GM23338 (cell line): Measurements from ENCODE around the gene AGBL4. TPM values are rescaled to one million over a fixed set of nuclear protein-coding genes. Genes with fewer than 3 reads are reported as not detected.

ENCODE experiments used
- ATAC-seq: fragments of 200-7000 bp; cut with Tn5 transposase; 3 replicates; pipeline ENCODE4 v1.9.1; 2020
- DNase-seq: peaks from one replicate; pipeline ENCODE4 v3.0.0-alpha.2; 2015; ENCODE audit warnings: low spot score
- H2AFZ ChIP-seq: fragments of 200-600 bp; sonication (generic); 2 replicates; pipeline ENCODE4 v1.8.0; 2016; ENCODE audit warnings: antibody characterized with exemption, mild to moderate bottlenecking, moderate library complexity
- H3F3A ChIP-seq: fragments of 200-600 bp; sonication (generic); replicated peaks from 2 replicates; pipeline ENCODE4 v1.8.0; 2017; ENCODE audit warnings: antibody characterized with exemption, mixed run types, low read depth
- H3K27ac ChIP-seq: fragments of 200-600 bp; sonication (generic); 2 replicates; pipeline ENCODE4 v1.6.1; 2016; ENCODE audit warnings: low read depth
- H3K27me3 ChIP-seq: fragments of 200-600 bp; sonication (generic); 2 replicates; pipeline ENCODE4 v1.8.0; 2016; ENCODE audit warnings: mild to moderate bottlenecking, mixed run types, moderate library complexity; ENCODE audit not compliant: insufficient read depth
- H3K36me3 ChIP-seq: fragments of 200-600 bp; sonication (generic); 2 replicates; pipeline ENCODE4 v1.8.0; 2016; ENCODE audit warnings: mild to moderate bottlenecking; ENCODE audit not compliant: insufficient read depth
- H3K4me1 ChIP-seq: fragments of 200-600 bp; sonication (generic); 2 replicates; pipeline ENCODE4 v1.8.0; 2016; ENCODE audit warnings: mild to moderate bottlenecking, moderate library complexity; ENCODE audit not compliant: insufficient read depth
- H3K4me2 ChIP-seq: fragments of 200-600 bp; sonication (generic); 2 replicates; pipeline ENCODE4 v1.7.1; 2017; ENCODE audit warnings: mixed run types
- H3K4me3 ChIP-seq: fragments of 200-600 bp; sonication (generic); 2 replicates; pipeline ENCODE4 v1.6.1; 2016; ENCODE audit warnings: mixed run types
- H3K79me2 ChIP-seq: fragments of 200-600 bp; sonication (generic); replicated peaks from 2 replicates; pipeline ENCODE4 v1.8.0; 2017; ENCODE audit warnings: mild to moderate bottlenecking; ENCODE audit not compliant: insufficient read depth
- H3K9me2 ChIP-seq: fragments of 200-600 bp; sonication (generic); 2 replicates; pipeline ENCODE4 v1.8.0; 2017; ENCODE audit not compliant: insufficient read depth
- H4K20me1 ChIP-seq: fragments of 200-600 bp; sonication (generic); replicated peaks from 2 replicates; pipeline ENCODE4 v1.8.0; 2017; ENCODE audit warnings: mild to moderate bottlenecking; ENCODE audit not compliant: insufficient read depth
- H3K27ac Mint-ChIP-seq: 2 replicates; pipeline ENCODE4 v1.8.0; 2020; ENCODE audit warnings: inconsistent platforms, mild to moderate bottlenecking, moderate library complexity, mixed read lengths
- H3K27me3 Mint-ChIP-seq: 3 replicates; pipeline ENCODE4 v1.8.0; 2022; ENCODE audit warnings: low read depth, mild to moderate bottlenecking, moderate library complexity, mixed read lengths, inconsistent platforms; ENCODE audit not compliant: insufficient read depth, poor library complexity
- H3K36me3 Mint-ChIP-seq: 3 replicates; pipeline ENCODE4 v1.8.0; 2021; ENCODE audit warnings: low read depth, mild to moderate bottlenecking, inconsistent platforms, moderate library complexity, mixed read lengths
- H3K4me1 Mint-ChIP-seq: 3 replicates; pipeline ENCODE4 v1.8.0; 2020; ENCODE audit warnings: mild to moderate bottlenecking, inconsistent platforms, mixed read lengths
- H3K4me3 Mint-ChIP-seq: 3 replicates; pipeline ENCODE4 v1.8.0; 2021; ENCODE audit warnings: moderate library complexity, mild to moderate bottlenecking, inconsistent platforms, mixed read lengths
- H3K9me3 Mint-ChIP-seq: 3 replicates; pipeline ENCODE4 v1.8.0; 2020; ENCODE audit warnings: moderate library complexity, mild to moderate bottlenecking, inconsistent platforms, mixed read lengths
- CREB1 ChIP-seq: fragments of 250-450 bp; sonication (Bioruptor Pico); IDR thresholded peaks from 2 replicates; pipeline ENCODE4 v1.5.0; 2020; ENCODE audit warnings: low read depth, mild to moderate bottlenecking, moderate library complexity
- ETS1 ChIP-seq: IDR thresholded peaks from 2 replicates; pipeline ENCODE4 v1.6.1; 2016; ENCODE audit warnings: antibody characterized with exemption
- EZH2 ChIP-seq: fragments of 200-600 bp; sonication (generic); IDR thresholded peaks from one replicate; pipeline ENCODE4 v1.8.0; 2017; ENCODE audit warnings: antibody characterized with exemption, mild to moderate bottlenecking, low read depth; ENCODE audit not compliant: unreplicated experiment
- EZH2phosphoT487 ChIP-seq: fragments of 200-600 bp; sonication (generic); IDR thresholded peaks from one replicate; pipeline ENCODE4 v1.8.1; 2018; ENCODE audit warnings: antibody characterized with exemption; ENCODE audit not compliant: unreplicated experiment
- JUNB ChIP-seq: IDR thresholded peaks from one replicate; pipeline ENCODE4 v1.6.1; 2016; ENCODE audit warnings: antibody characterized with exemption; ENCODE audit not compliant: unreplicated experiment
- NANOG ChIP-seq: IDR thresholded peaks from 2 replicates; pipeline ENCODE4 v1.6.1; 2016; ENCODE audit warnings: antibody characterized with exemption, borderline replicate concordance
- POLR2AphosphoS5 ChIP-seq: IDR thresholded peaks from 2 replicates; pipeline ENCODE4 v1.6.1; 2016; ENCODE audit warnings: antibody characterized with exemption, low read depth
- REST ChIP-seq: IDR thresholded peaks from one replicate; pipeline ENCODE4 v1.6.1; 2018; ENCODE audit warnings: antibody characterized with exemption; ENCODE audit not compliant: unreplicated experiment
- STAT1 ChIP-seq: IDR thresholded peaks from one replicate; pipeline ENCODE4 v1.6.1; 2016; ENCODE audit warnings: antibody characterized with exemption; ENCODE audit not compliant: unreplicated experiment
- ZNF114 ChIP-seq: fragments of 250-450 bp; sonication (Bioruptor Pico); IDR thresholded peaks from 2 replicates; pipeline ENCODE4 v1.5.0; 2020; ENCODE audit warnings: mild to moderate bottlenecking, moderate library complexity
- ZNF331 ChIP-seq: fragments of 250-450 bp; sonication (Bioruptor Pico); IDR thresholded peaks from 2 replicates; pipeline ENCODE4 v1.5.0; 2020; ENCODE audit warnings: low read depth, mild to moderate bottlenecking, moderate library complexity
- polyA plus RNA-seq: library from polyadenylated mRNA; unstranded; fragments of >200 nt; fragmentation: Nextera tagmentation; extraction: Ambion mirVana; gene quantifications from 2 replicates; pipeline ENCODE4 v1.2.1, GENCODE V29; 2016
- total RNA-seq: library from RNA; depleted of rRNA; stranded (reverse); fragments of >200 nt; shearing (Covaris generic); gene quantifications from 2 replicates; pipeline ENCODE4 v1.2.3, GENCODE V29; 2014
- TF ChIP-seq, protein P1 (sequence below): fragments of 250-450 bp; sonication (Bioruptor Pico); IDR thresholded peaks from 2 replicates; pipeline ENCODE4 v1.5.0; 2020; ENCODE audit warnings: mild to moderate bottlenecking, moderate library complexity
- TF ChIP-seq, protein P2 (sequence below), 2 experiments: fragments of 200-600 bp in 1 of 2; sonication (generic) in 1 of 2; conservative IDR thresholded peaks; 2 replicates each; pipeline versions ENCODE4 v1.5.1 to v1.6.1; 2016 to 2017; ENCODE audit warnings: antibody characterized with exemption in 2 of 2, low read depth in 2 of 2, mild to moderate bottlenecking in 2 of 2, moderate library complexity in 1 of 2

Gene AGBL4
- total and polyA plus RNA-seq, 2 experiments from 2014 or later, result 0.91 to 1.5 TPM

DNA sequence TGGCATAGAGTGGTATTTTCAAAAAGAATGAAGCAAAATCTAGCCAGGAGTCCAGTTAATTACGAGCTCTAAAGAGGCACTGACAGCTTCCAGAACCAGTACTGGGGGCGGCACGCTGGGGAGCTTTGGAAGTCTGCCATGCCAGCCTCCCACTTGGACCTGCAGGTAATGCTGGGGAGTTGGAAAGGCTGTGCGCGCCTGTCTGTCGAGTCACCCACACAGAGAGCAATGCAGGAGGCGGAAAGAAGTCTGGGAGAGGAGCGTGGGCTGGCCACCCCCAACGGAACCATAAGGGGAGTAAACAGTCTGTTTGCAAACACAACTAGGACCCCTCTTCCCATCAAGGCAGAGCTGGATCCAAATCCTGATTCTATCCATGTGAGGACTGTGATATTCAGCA, 1331.5 kb downstream of the AGBL4 start:
- Mint-ChIP-seq H3K4me1 (peaks cover 8% of the 10 kb centered on the region), H3K27ac (no peak overlapping the region), H3K36me3 (no peaks in the 10 kb centered on the region), H3K27me3 (no peaks in the 10 kb centered on the region), H3K9me3 (no peaks in the 10 kb centered on the region; the same call in 1 of the 3 replicates), H3K4me3 (no peak overlapping the region)
- TF ChIP-seq ETS1 (no peak), EZH2phosphoT487 (no peak), ZNF331 (no peak), JUNB (no peak), POLR2AphosphoS5 (no peak), STAT1 (no peak), CREB1 (CRISPR knock-in tag) (no peak), REST (no peak), ZNF114 (no peak), EZH2 (no peak), NANOG (no peak)
- TF ChIP-seq, protein P1, sequence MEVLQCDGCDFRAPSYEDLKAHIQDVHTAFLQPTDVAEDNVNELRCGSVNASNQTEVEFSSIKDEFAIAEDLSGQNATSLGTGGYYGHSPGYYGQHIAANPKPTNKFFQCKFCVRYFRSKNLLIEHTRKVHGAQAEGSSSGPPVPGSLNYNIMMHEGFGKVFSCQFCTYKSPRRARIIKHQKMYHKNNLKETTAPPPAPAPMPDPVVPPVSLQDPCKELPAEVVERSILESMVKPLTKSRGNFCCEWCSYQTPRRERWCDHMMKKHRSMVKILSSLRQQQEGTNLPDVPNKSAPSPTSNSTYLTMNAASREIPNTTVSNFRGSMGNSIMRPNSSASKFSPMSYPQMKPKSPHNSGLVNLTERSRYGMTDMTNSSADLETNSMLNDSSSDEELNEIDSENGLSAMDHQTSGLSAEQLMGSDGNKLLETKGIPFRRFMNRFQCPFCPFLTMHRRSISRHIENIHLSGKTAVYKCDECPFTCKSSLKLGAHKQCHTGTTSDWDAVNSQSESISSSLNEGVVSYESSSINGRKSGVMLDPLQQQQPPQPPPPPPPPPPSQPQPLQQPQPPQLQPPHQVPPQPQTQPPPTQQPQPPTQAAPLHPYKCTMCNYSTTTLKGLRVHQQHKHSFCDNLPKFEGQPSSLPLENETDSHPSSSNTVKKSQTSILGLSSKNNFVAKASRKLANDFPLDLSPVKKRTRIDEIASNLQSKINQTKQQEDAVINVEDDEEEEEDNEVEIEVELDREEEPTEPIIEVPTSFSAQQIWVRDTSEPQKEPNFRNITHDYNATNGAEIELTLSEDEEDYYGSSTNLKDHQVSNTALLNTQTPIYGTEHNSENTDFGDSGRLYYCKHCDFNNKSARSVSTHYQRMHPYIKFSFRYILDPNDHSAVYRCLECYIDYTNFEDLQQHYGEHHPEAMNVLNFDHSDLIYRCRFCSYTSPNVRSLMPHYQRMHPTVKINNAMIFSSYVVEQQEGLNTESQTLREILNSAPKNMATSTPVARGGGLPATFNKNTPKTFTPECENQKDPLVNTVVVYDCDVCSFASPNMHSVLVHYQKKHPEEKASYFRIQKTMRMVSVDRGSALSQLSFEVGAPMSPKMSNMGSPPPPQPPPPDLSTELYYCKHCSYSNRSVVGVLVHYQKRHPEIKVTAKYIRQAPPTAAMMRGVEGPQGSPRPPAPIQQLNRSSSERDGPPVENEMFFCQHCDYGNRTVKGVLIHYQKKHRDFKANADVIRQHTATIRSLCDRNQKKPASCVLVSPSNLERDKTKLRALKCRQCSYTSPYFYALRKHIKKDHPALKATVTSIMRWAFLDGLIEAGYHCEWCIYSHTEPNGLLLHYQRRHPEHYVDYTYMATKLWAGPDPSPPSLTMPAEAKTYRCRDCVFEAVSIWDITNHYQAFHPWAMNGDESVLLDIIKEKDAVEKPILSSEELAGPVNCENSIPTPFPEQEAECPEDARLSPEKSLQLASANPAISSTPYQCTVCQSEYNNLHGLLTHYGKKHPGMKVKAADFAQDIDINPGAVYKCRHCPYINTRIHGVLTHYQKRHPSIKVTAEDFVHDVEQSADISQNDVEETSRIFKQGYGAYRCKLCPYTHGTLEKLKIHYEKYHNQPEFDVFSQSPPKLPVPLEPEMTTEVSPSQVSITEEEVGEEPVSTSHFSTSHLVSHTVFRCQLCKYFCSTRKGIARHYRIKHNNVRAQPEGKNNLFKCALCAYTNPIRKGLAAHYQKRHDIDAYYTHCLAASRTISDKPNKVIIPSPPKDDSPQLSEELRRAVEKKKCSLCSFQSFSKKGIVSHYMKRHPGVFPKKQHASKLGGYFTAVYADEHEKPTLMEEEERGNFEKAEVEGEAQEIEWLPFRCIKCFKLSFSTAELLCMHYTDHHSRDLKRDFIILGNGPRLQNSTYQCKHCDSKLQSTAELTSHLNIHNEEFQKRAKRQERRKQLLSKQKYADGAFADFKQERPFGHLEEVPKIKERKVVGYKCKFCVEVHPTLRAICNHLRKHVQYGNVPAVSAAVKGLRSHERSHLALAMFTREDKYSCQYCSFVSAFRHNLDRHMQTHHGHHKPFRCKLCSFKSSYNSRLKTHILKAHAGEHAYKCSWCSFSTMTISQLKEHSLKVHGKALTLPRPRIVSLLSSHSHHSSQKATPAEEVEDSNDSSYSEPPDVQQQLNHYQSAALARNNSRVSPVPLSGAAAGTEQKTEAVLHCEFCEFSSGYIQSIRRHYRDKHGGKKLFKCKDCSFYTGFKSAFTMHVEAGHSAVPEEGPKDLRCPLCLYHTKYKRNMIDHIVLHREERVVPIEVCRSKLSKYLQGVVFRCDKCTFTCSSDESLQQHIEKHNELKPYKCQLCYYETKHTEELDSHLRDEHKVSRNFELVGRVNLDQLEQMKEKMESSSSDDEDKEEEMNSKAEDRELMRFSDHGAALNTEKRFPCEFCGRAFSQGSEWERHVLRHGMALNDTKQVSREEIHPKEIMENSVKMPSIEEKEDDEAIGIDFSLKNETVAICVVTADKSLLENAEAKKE, result no peak
- TF ChIP-seq, protein P2, sequence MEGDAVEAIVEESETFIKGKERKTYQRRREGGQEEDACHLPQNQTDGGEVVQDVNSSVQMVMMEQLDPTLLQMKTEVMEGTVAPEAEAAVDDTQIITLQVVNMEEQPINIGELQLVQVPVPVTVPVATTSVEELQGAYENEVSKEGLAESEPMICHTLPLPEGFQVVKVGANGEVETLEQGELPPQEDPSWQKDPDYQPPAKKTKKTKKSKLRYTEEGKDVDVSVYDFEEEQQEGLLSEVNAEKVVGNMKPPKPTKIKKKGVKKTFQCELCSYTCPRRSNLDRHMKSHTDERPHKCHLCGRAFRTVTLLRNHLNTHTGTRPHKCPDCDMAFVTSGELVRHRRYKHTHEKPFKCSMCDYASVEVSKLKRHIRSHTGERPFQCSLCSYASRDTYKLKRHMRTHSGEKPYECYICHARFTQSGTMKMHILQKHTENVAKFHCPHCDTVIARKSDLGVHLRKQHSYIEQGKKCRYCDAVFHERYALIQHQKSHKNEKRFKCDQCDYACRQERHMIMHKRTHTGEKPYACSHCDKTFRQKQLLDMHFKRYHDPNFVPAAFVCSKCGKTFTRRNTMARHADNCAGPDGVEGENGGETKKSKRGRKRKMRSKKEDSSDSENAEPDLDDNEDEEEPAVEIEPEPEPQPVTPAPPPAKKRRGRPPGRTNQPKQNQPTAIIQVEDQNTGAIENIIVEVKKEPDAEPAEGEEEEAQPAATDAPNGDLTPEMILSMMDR (conservative IDR thresholded peaks at IDR 0.05; ENCODE audit: low read depth in 2 of 2), result no peak
- no peak overlapping the region for H2AFZ ChIP-seq
- no peaks in the 10 kb centered on the region for H3K79me2 ChIP-seq
- no peaks in the 10 kb centered on the region; the same call in 1 of the 2 replicates for H3K4me1 ChIP-seq
- H4K20me1 ChIP-seq, result no peaks in the 10 kb centered on the region
- DNase-seq (no peak), ATAC-seq (no peak)
- H3K27me3 ChIP-seq, result no peaks in the 10 kb centered on the region
- no peaks in the 10 kb centered on the region for H3K36me3 ChIP-seq
- H3K4me3 ChIP-seq, result no peak overlapping the region
- H3K9me2 ChIP-seq, result no peaks in the 10 kb centered on the region
- H3K4me2 ChIP-seq, result no peak overlapping the region
- H3K27ac ChIP-seq, result no peak overlapping the region
- H3F3A ChIP-seq, result no peaks in the 10 kb centered on the region
